KOPT-K1 (cell line): ENCODE measurements around the gene PCP4.

Experiments
- H3K27ac ChIP-seq: fragments of 200-600 bp; sonication (generic); 2 replicates; pipeline ENCODE4 v1.5.1; 2016; ENCODE audit warnings: antibody characterized with exemption, mild to moderate bottlenecking, low read depth, low read length; ENCODE audit not compliant: poor library complexity, severe bottlenecking
- H3K36me3 ChIP-seq: fragments of 200-600 bp; sonication (generic); 2 replicates; pipeline ENCODE4 v1.5.1; 2017; ENCODE audit warnings: antibody characterized with exemption, mild to moderate bottlenecking, low read length, moderate library complexity; ENCODE audit not compliant: insufficient read depth
- H3K9me3 ChIP-seq: fragments of 200-600 bp; sonication (generic); 2 replicates; pipeline ENCODE4 v1.5.1; 2017; ENCODE audit warnings: antibody characterized with exemption, low read length, mild to moderate bottlenecking; ENCODE audit not compliant: insufficient read depth, poor library complexity, severe bottlenecking

PCP4 gene

DNA sequence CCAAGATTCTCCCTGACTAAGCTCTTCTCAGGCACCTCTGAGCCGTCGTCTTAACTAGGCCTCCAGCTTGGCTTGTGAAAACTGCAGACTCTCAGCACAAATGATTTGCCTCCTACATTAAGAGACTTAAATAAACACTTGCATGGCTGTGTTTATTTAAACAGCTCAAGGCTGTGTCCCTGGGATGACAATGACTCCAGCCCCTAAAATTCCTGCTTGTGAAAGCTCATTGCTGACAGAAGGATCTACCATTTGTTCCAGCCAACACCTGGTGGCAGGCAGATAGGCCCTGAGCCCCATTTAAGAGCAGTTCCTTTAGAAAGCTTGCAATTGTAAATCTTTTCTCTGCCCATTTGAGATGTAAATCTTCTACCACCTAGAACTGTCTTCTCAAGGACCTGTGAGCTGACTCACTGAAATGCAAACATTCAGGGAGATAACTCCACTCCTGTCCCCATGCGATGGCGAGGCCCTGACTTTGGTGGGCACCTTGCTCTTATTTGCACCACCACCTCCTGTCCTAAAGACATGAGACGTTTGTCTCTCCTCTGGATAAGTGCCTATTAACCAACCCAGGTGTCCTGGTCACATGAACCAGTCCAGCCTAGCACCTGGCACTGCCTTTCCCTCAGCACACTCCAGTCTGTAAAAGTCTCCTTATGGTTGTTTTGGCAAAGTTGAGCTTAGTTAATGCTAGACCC, 15.1 kb upstream of the PCP4 start:
- H3K9me3 ChIP-seq: no peaks in the 10 kb centered on the region
- H3K36me3 ChIP-seq: no peaks in the 10 kb centered on the region
- no peak overlapping the region for H3K27ac ChIP-seq

GRCh38 chr21:39852726-39853500, 14.3 kb upstream of the PCP4 start:
- H3K27ac ChIP-seq: no peak overlapping the region
- no peaks in the 10 kb centered on the region for H3K9me3 ChIP-seq
- H3K36me3 ChIP-seq: no peaks in the 10 kb centered on the region

- Histone ChIP-seq H3K9me3 (no peaks in the 10 kb centered on the region), H3K36me3 (no peaks in the 10 kb centered on the region), H3K27ac (no peak overlapping the region)
These were observed 12.7 kb upstream of the PCP4 start for GRCh38 chr21:39854572-39854971.

DNA sequence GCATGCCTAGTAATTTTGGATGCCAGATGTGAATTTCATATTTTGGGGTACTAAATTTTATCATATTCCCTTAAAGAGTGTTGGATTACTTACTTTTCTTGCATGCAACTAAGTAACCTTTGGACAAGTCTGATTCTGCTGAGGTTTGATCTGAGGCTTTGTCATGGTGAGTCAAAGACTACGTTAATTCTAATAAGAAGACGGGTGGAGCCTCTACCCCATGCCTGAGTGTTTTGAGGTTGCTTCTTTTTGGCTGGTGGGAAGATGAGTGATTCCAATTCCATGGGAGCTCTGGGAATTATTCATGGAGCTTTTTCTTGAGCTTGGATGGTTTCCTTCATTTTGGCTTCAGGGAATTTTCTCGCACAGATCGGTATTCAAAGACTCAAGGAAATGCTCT, 11.6 kb upstream of the PCP4 start:
- Histone ChIP-seq H3K36me3 (no peaks in the 10 kb centered on the region), H3K9me3 (no peaks in the 10 kb centered on the region), H3K27ac (no peak overlapping the region)

- no peaks in the 10 kb centered on the region for H3K9me3 ChIP-seq
- H3K36me3 ChIP-seq: no peaks in the 10 kb centered on the region
- no peak overlapping the region for H3K27ac ChIP-seq
These were observed 6.6 kb upstream of the PCP4 start for GRCh38 chr21:39860600-39860999.

DNA sequence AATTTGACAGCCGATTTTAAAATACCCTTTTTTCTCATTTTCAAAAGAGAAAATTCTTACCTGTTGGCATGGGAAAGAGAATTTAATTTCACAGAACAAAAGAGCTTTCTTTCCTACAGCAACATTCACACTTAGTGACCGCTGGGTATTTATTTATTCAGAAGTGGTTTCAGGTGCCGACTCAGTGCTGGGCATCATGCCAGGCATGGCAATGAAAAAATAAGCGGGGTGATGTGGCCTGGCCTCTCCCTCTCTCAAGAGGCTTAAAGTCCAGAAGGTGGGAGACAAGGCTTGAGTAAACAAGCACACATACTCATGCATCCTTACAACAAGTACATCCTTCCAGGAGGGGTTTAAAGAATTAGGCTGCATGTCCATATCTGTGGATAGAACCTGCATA, 4.1 kb upstream of the PCP4 start:
- no peak overlapping the region for H3K27ac ChIP-seq
- H3K36me3 ChIP-seq: no peaks in the 10 kb centered on the region
- no peaks in the 10 kb centered on the region for H3K9me3 ChIP-seq

DNA sequence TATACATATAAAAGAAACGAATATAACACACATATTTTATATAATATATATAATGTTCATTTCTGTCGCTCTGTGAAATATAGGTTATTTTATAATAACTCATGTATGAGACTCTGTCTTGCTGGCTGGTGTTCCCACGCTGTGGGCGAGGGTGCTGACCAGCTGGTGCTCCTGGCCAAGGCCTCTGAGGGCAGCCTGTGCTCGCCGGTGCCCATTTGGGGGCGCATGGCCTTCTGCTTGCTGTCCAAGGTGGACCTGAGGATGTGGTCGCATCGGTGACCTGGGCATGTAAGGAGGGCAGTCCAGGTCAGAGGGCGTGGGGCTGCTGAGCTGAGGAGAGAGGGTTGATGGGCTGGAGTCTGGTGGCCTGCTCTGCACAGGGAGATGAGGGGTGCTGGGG, 1.1 kb upstream of the PCP4 start:
- Histone ChIP-seq H3K27ac (no peak overlapping the region), H3K36me3 (no peaks in the 10 kb centered on the region), H3K9me3 (no peaks in the 10 kb centered on the region)

DNA sequence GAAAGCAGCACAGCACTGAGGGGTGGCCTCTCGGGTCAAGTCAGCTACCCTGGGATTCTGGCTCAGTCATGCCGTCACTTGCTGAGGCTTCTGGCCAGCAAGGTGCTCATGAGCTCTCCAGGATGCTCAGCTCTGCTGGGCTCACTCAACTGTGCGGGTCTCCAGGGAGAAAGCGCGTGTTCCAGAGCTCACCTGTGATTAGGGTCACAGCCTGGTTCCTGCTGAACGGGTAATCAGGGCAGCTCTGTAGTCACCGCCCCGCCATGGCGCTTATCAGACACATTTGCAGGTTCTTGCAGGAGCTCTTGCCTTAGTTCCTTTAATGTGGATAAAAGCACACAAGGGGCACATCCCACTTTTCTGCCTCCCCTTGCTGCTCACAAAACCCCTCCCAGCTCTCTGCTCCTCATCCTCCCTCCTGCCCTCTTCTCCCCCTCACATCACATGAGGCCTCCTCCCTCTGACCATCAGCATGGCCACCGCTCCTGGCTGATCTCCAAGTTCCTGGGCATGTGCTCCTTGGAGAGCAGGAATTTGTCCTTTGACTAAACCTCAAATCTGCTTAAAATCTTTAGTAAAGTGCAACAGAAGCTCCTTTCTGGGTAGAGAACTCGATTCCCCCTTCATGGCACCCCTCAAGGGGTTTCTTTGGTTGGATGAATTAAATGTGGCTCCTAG, 2.0 kb downstream of the PCP4 start:
- Histone ChIP-seq H3K27ac (no peak overlapping the region), H3K36me3 (no peaks in the 10 kb centered on the region), H3K9me3 (no peaks in the 10 kb centered on the region)

DNA sequence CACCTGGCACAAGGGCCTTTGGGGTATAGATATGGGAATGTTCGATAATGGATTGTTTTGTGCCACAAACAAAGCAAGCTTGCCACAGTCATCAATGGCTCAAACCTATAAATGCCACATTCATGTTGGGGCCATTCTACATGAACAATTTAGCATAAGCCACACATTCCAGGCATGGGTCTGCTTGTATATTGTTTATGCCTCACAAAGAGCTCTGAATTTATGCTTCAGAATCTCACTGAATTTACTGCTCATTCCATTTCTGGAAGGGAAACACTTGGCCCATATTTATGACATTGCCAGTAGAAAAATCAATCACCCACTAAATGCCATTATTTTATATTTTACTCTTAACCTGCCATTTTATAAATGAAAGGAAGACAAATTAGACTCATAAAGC, 6.4 kb downstream of the PCP4 start:
- Histone ChIP-seq H3K9me3 (no peaks in the 10 kb centered on the region), H3K36me3 (no peaks in the 10 kb centered on the region), H3K27ac (no peak overlapping the region)

DNA sequence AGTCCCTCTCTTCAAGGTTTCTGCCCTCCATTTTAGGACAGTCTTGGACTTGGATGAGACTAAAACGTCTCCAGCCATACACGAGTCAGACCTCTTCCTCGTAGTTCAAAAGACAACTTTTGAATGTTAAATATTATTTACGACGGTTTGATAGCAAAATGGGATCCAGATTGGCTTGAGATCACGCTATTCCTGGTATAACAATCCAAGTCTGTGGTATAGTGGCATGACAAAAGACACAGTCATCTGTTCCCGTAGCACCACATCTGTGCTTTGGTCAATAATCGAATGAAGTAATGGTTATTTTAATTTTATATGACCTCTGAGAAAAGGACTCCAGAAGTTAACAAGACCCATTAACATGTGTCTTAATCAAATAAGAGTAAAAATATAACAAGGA, 7.0 kb downstream of the PCP4 start:
- Histone ChIP-seq H3K27ac (no peak overlapping the region), H3K36me3 (no peaks in the 10 kb centered on the region)

GRCh38 chr21:39874759-39875158, 7.5 kb downstream of the PCP4 start:
- Histone ChIP-seq H3K27ac (no peak overlapping the region), H3K36me3 (no peaks in the 10 kb centered on the region), H3K9me3 (no peaks in the 10 kb centered on the region)

More for the DNA sequence above, 7.0 kb downstream of the PCP4 start:
- no peaks in the 10 kb centered on the region for H3K9me3 ChIP-seq

- H3K36me3 ChIP-seq: no peaks in the 10 kb centered on the region
- no peak overlapping the region for H3K27ac ChIP-seq
- H3K9me3 ChIP-seq: no peaks in the 10 kb centered on the region
These were observed 14.4 kb downstream of the PCP4 start for GRCh38 chr21:39881661-39882060.

DNA sequence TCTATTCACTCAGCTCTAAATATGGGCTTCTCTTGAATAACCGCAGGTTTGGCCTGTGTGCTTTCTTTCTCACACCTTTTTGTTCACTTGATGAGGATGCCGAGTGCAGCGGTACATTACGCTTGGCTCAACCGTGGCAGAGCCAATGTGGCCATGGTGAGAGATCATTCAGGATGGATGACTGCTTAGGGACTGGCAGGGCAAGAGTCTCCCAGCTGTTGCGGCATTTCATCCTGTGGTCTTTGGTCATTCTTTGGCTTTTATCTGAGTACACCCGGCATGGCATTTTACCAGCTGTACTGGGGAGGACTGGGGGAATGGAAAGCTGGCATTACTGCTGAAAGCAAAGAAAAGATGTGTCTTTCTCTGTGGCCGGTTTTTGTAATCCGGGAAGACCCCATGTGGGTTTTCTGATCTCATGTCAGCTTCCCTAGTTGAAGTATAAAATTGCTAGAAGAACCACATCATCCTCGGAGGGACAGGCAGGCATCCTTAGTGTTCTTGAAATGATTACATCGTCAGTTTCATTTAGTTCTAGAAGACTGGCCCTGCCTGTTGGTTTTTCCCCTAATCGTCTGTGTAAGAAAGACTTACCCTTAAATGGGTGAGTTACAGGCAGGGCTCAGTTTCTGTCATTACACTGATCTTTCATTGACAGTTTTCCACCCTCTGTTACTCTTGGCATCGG, 15.1 kb downstream of the PCP4 start:
- H3K27ac ChIP-seq: no peak overlapping the region
- no peaks in the 10 kb centered on the region for H3K9me3 ChIP-seq
- no peaks in the 10 kb centered on the region for H3K36me3 ChIP-seq

DNA sequence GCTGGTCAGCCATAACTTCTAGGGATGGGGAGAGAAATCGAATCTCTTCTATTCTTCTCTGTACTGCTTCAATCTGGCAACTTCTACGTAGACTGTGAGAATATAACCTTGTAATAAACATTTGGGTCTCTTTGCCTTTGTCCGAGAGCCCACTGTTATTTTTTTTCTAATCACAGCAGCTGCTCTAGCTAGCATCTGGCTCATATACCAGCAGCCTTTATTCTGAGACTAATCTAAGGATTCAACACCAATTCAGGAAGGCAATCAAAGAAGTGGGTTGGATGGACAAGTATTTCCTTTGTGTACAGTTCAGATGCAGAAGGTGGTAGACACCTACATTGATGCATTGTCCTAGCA, 15.6 kb downstream of the PCP4 start:
- H3K36me3 ChIP-seq: no peaks in the 10 kb centered on the region
- H3K9me3 ChIP-seq: no peaks in the 10 kb centered on the region
- H3K27ac ChIP-seq: no peak overlapping the region
